ENCODE results near the gene IL24. TPM values are rescaled to one million over a fixed set of nuclear protein-coding genes. Genes with fewer than 3 reads are reported as not detected.

IL24 gene
- total and polyA plus RNA-seq, 10 of the 15 experiments (the other 5 are each of a cell fraction or from before 2014, with no cell fraction given) = 0.05 to 19.8 (median 0.35) TPM; not detected in 1

DNA sequence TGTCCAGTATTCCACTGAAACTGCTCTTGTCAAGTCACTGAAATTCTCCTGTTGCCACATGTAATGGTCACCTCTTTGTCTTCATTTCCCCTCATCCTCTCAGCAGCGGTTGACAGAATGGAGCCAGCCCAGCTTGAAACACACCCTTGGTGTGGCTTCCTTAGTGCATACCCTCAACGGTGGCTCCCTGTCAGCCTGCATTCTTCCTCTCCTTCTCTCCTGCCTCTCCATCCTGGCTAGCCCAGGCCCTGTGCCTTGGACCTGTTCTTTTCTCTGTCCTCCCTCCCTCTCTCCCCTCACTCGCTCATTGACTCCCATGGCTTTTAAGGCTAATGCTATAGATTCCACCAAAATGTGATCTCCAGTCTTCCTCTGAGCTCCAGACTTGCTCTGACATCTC, 20.8 kb downstream of the IL24 start:
- H3K36me3 ChIP-seq (ENCODE audit: control insufficient read depth in 2 of 2, insufficient read depth in 2 of 2, low read length in 1 of 2) = peaks cover 0 to 20% of the 10 kb centered on the region in 2 experiments; a peak in 3 of 4 replicates
- WGBS (ENCODE audit: insufficient coverage, insufficient replicate concordance, low lambda C conversion rate, missing lambda C conversion rate) = 38% methylated on average over 3 of the region's 3 CpGs
- no TSS peak for BruUV-seq (replicated peaks)
- peaks cover 39% of the 10 kb centered on the region for H3K4me1 ChIP-seq (ENCODE audit: control insufficient read depth, insufficient read depth, low read length)
- SMC1A ChIA-PET (ENCODE audit: uncharacterized antibody, unreplicated experiment) = interaction anchor here (0.6 to 12.6 kb wide), 16 partner anchors 9 to 307 kb away, joined by 3 to 431 read pairs (median 4); partner anchors contain the start of gene IL10
- CTCF ChIA-PET = interaction anchor here (0.6 to 12.9 kb wide), 19 partner anchors 13 to 1252 kb away, joined by 3 to 643 read pairs (median 5); partner anchors contain the start of genes DYRK3, FCAMR and IL20
- 0 out of 2 replicates have a peak, but pooled peaks have one; percentile 23 for TF ChIP-seq LARP7 (IDR thresholded peaks at IDR 0.05)
- TF ChIP-seq PAX8 (IDR thresholded peaks at IDR 0.05) = no peak
- TF ChIP-seq NR2F1 (conservative IDR thresholded peaks at IDR 0.05) = no peak
- TF ChIP-seq RELB (IDR thresholded peaks at IDR 0.05; ENCODE audit: low read depth) = no peak
- TF ChIP-seq POLR2AphosphoS2 (IDR thresholded peaks at IDR 0.05; ENCODE audit: low read depth, low read length) = no peak
- no peak for TF ChIP-seq BMI1 (IDR thresholded peaks at IDR 0.05; ENCODE audit: borderline replicate concordance)
- peak; percentile 59; the same call in 1 of the 2 replicates for TF ChIP-seq HDGF (IDR thresholded peaks at IDR 0.05)
- TF ChIP-seq, protein P1, sequence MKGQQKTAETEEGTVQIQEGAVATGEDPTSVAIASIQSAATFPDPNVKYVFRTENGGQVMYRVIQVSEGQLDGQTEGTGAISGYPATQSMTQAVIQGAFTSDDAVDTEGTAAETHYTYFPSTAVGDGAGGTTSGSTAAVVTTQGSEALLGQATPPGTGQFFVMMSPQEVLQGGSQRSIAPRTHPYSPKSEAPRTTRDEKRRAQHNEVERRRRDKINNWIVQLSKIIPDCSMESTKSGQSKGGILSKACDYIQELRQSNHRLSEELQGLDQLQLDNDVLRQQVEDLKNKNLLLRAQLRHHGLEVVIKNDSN (IDR thresholded peaks at IDR 0.05; ENCODE audit: borderline replicate concordance, extremely low read length, insufficient read depth, low read depth, low read length) = no peak
- TF ChIP-seq, protein P2, sequence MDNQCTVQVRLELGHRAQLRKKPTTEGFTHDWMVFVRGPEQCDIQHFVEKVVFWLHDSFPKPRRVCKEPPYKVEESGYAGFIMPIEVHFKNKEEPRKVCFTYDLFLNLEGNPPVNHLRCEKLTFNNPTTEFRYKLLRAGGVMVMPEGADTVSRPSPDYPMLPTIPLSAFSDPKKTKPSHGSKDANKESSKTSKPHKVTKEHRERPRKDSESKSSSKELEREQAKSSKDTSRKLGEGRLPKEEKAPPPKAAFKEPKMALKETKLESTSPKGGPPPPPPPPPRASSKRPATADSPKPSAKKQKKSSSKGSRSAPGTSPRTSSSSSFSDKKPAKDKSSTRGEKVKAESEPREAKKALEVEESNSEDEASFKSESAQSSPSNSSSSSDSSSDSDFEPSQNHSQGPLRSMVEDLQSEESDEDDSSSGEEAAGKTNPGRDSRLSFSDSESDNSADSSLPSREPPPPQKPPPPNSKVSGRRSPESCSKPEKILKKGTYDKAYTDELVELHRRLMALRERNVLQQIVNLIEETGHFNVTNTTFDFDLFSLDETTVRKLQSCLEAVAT (IDR thresholded peaks at IDR 0.05) = peak; percentile 27; the same call in 1 of the 2 replicates
- no peak for TF ChIP-seq CHD2 (IDR thresholded peaks at IDR 0.05; ENCODE audit: borderline replicate concordance, low read depth, low read length)
- no peak for TF ChIP-seq JUNB (IDR thresholded peaks at IDR 0.05)
- no peak for TF ChIP-seq TCF7 (IDR thresholded peaks at IDR 0.05; ENCODE audit: borderline replicate concordance)
- TF ChIP-seq PAX5 (IDR thresholded peaks at IDR 0.05; ENCODE audit: borderline replicate concordance, low read depth, low read length) = no peak
- TF ChIP-seq SPI1 (IDR thresholded peaks at IDR 0.05; ENCODE audit: borderline replicate concordance, insufficient read depth, low read depth, low read length) = no peak
- peaks cover 90% of the 10 kb centered on the region for H3K79me2 ChIP-seq (ENCODE audit: control insufficient read depth, insufficient read depth, low read length)
- no peaks in the 10 kb centered on the region for H3K27me3 ChIP-seq (replicated peaks in 1 of 2; ENCODE audit: control insufficient read depth in 2 of 2, insufficient read depth in 2 of 2, low read length in 1 of 2)
- H4K20me1 ChIP-seq (ENCODE audit: control insufficient read depth, insufficient read depth) = peaks cover 7% of the 10 kb centered on the region
- peak overlapping the region; percentile 86 for H3K4me3 ChIP-seq
- peak overlapping the region; percentile 99 for H3K27ac ChIP-seq (ENCODE audit: control insufficient read depth, insufficient read depth)
- H3K9ac ChIP-seq (ENCODE audit: control insufficient read depth, insufficient read depth, low read length) = peak overlapping the region; percentile 94
- H3K4me2 ChIP-seq (ENCODE audit: control insufficient read depth, insufficient read depth) = peak overlapping the region; percentile 95
- in situ Hi-C loops (cut with MboI) (no loop called here), intact Hi-C loops (cut with micrococcal nuclease; ENCODE audit: unreplicated experiment) (loop anchor here (10.0 kb wide), 1 partner anchor 413 kb away; the partner anchor contains the start of gene RASSF5)
- no peaks in the 10 kb centered on the region for H3K9me3 ChIP-seq (replicated peaks; ENCODE audit: control insufficient read depth, insufficient read depth, low read length)
- ATAC-seq (no peak), DNase-seq (ENCODE audit: low read depth, low spot score) (no peak), FAIRE-seq (no peak)
- POLR2A ChIA-PET = interaction anchor here (0.9 to 12.2 kb wide), 8 partner anchors 13 to 204 kb away, joined by 3 to 222 read pairs (median 4); no protein-coding TSS in a partner anchor
- no peak overlapping the region for H2AFZ ChIP-seq (ENCODE audit: control insufficient read depth, low read depth, low read length)
- RAD21 ChIA-PET (ENCODE audit: unreplicated experiment) = interaction anchor here (0.6 to 12.9 kb wide), 12 partner anchors 13 to 281 kb away, joined by 3 to 371 read pairs (median 5); partner anchors contain the start of genes IL19 and IL20
